ENCODE results near the gene MT1B.

Gene MT1B

GRCh38 chr16:56632848-56633365 is 18.8 kb upstream of the MT1B start:
- DNase-seq (ENCODE audit: insufficient read length) (no peak), FAIRE-seq (no peak)
- TF ChIP-seq TAF1 (IDR thresholded peaks at IDR 0.05; ENCODE audit: borderline replicate concordance, low read depth, low read length) = no peak
- no peak for TF ChIP-seq POLR2A (IDR thresholded peaks at IDR 0.05; ENCODE audit: low read depth, low read length)
- no peak for TF ChIP-seq POLR2AphosphoS5 (IDR thresholded peaks at IDR 0.05; ENCODE audit: low read depth, low read length)

- no peak for DNase-seq (ENCODE audit: insufficient read length)
- FAIRE-seq = no peak
- no peak for TF ChIP-seq TAF1 (IDR thresholded peaks at IDR 0.05; ENCODE audit: borderline replicate concordance, low read depth, low read length)
- TF ChIP-seq POLR2A (IDR thresholded peaks at IDR 0.05; ENCODE audit: low read depth, low read length) = no peak
- no peak for TF ChIP-seq POLR2AphosphoS5 (IDR thresholded peaks at IDR 0.05; ENCODE audit: low read depth, low read length)
Measured at GRCh38 chr16:56633535-56633934, 18.2 kb upstream of the MT1B start.

GRCh38 chr16:56634715-56635440 is 16.8 kb upstream of the MT1B start:
- no peak for DNase-seq (ENCODE audit: insufficient read length)
- FAIRE-seq = no peak
- TF ChIP-seq POLR2AphosphoS5 (IDR thresholded peaks at IDR 0.05; ENCODE audit: low read depth, low read length) (no peak), POLR2A (IDR thresholded peaks at IDR 0.05; ENCODE audit: low read depth, low read length) (no peak), TAF1 (IDR thresholded peaks at IDR 0.05; ENCODE audit: borderline replicate concordance, low read depth, low read length) (no peak)

GRCh38 chr16:56635441-56635967 is 16.2 kb upstream of the MT1B start:
- FAIRE-seq (no peak), DNase-seq (ENCODE audit: insufficient read length) (no peak)
- no peak for TF ChIP-seq POLR2AphosphoS5 (IDR thresholded peaks at IDR 0.05; ENCODE audit: low read depth, low read length)

GRCh38 chr16:56636616-56637413 is 14.9 kb upstream of the MT1B start:
- FAIRE-seq = no peak
- no peak for TF ChIP-seq TAF1 (IDR thresholded peaks at IDR 0.05; ENCODE audit: borderline replicate concordance, low read depth, low read length)
- TF ChIP-seq POLR2A (IDR thresholded peaks at IDR 0.05; ENCODE audit: low read depth, low read length) = no peak
- no peak for TF ChIP-seq POLR2AphosphoS5 (IDR thresholded peaks at IDR 0.05; ENCODE audit: low read depth, low read length)

GRCh38 chr16:56637814-56638750 is 13.6 kb upstream of the MT1B start, which contains the start of gene MT1A:
Gene MT1A, plus strand, starts transcription at chr16:56638666. Its CDS starts 73 bp downstream, at chr16:56638739.
- TF ChIP-seq POLR2AphosphoS5 (IDR thresholded peaks at IDR 0.05; ENCODE audit: low read depth, low read length) = no peak
- TF ChIP-seq TAF1 (IDR thresholded peaks at IDR 0.05; ENCODE audit: borderline replicate concordance, low read depth, low read length) = no peak
- FAIRE-seq (no peak), DNase-seq (ENCODE audit: insufficient read length) (no peak)

More at GRCh38 chr16:56636616-56637413, 14.9 kb upstream of the MT1B start:
- no peak for DNase-seq (ENCODE audit: insufficient read length)

GRCh38 chr16:56639045-56639444 is 12.6 kb upstream of the MT1B start:
- DNase-seq (ENCODE audit: insufficient read length) (no peak), FAIRE-seq (no peak)
- TF ChIP-seq POLR2A (IDR thresholded peaks at IDR 0.05; ENCODE audit: low read depth, low read length) = no peak

- no peak for TF ChIP-seq POLR2A (IDR thresholded peaks at IDR 0.05; ENCODE audit: low read depth, low read length)
- TF ChIP-seq POLR2AphosphoS5 (IDR thresholded peaks at IDR 0.05; ENCODE audit: low read depth, low read length) = no peak
- no peak for TF ChIP-seq TAF1 (IDR thresholded peaks at IDR 0.05; ENCODE audit: borderline replicate concordance, low read depth, low read length)
- FAIRE-seq (no peak), DNase-seq (ENCODE audit: insufficient read length) (no peak)
Measured at GRCh38 chr16:56640076-56640475, 11.6 kb upstream of the MT1B start.

- TF ChIP-seq POLR2A (IDR thresholded peaks at IDR 0.05; ENCODE audit: low read depth, low read length) (no peak), TAF1 (IDR thresholded peaks at IDR 0.05; ENCODE audit: borderline replicate concordance, low read depth, low read length) (no peak), POLR2AphosphoS5 (IDR thresholded peaks at IDR 0.05; ENCODE audit: low read depth, low read length) (no peak)
- DNase-seq (ENCODE audit: insufficient read length) (no peak), FAIRE-seq (no peak)
Measured at GRCh38 chr16:56641166-56641565, 10.5 kb upstream of the MT1B start.

GRCh38 chr16:56643080-56643778 is 8.5 kb upstream of the MT1B start:
- TF ChIP-seq TAF1 (IDR thresholded peaks at IDR 0.05; ENCODE audit: borderline replicate concordance, low read depth, low read length) (no peak), POLR2AphosphoS5 (IDR thresholded peaks at IDR 0.05; ENCODE audit: low read depth, low read length) (no peak), POLR2A (IDR thresholded peaks at IDR 0.05; ENCODE audit: low read depth, low read length) (no peak)
- DNase-seq (ENCODE audit: insufficient read length) (no peak), FAIRE-seq (no peak)
